HepG2 (cell line): Measurements from ENCODE around the gene SNRPD1. TPM values are rescaled to one million over a fixed set of nuclear protein-coding genes. Genes with fewer than 3 reads are reported as not detected.

Source experiments
- FOXA3 ChIP-seq: IDR thresholded peaks from 2 replicates; pipeline ENCODE4 v1.6.1; 2016; ENCODE audit warnings: missing genetic modification reagents, missing compliant biosample characterization
- KAT2B ChIP-seq: fragments of 150-350 bp; IDR thresholded peaks from 2 replicates; pipeline ENCODE4 v1.6.1; 2014; ENCODE audit warnings: low read depth, low read length, borderline replicate concordance
- MTF1 ChIP-seq: sonication (generic); formaldehyde crosslinking; IDR thresholded peaks from 2 replicates; pipeline ENCODE4 v1.5.0; 2020; ENCODE audit warnings: missing genetic modification reagents
- MYNN ChIP-seq: sonication (generic); formaldehyde crosslinking; IDR thresholded peaks from 2 replicates; pipeline ENCODE4 v1.4.0; 2020; ENCODE audit warnings: mild to moderate bottlenecking, low read depth, missing genetic modification reagents
- NFRKB ChIP-seq: fragments of 450-650 bp; IDR thresholded peaks from 2 replicates; pipeline ENCODE4 v1.6.1; 2017
- NR1H2 ChIP-seq: sonication (generic); formaldehyde crosslinking; IDR thresholded peaks from 2 replicates; pipeline ENCODE4 v1.8.1; 2022; ENCODE audit warnings: low read depth, missing genetic modification reagents, borderline replicate concordance
- RARG ChIP-seq: sonication (generic); formaldehyde crosslinking; IDR thresholded peaks from 2 replicates; pipeline ENCODE4 v1.4.0; 2020; ENCODE audit warnings: low read depth, mild to moderate bottlenecking, missing genetic modification reagents
- REPIN1 ChIP-seq: sonication (generic); formaldehyde crosslinking; IDR thresholded peaks from 2 replicates; pipeline ENCODE4 v1.8.0; 2022; ENCODE audit warnings: missing genetic modification reagents, low read depth, mild to moderate bottlenecking, borderline replicate concordance
- ZFY ChIP-seq: sonication (generic); formaldehyde crosslinking; IDR thresholded peaks from 2 replicates; pipeline ENCODE4 v1.4.0; 2020; ENCODE audit warnings: missing genetic modification reagents
- ZKSCAN8 ChIP-seq: IDR thresholded peaks from 2 replicates; pipeline ENCODE4 v1.6.1; 2016; ENCODE audit warnings: borderline replicate concordance, missing genetic modification reagents, missing compliant biosample characterization
- ZNF207 ChIP-seq: fragments of 450-650 bp; IDR thresholded peaks from 2 replicates; pipeline ENCODE4 v1.6.1; 2016; ENCODE audit warnings: antibody characterized with exemption, borderline replicate concordance
- ZNF337 ChIP-seq: sonication (generic); formaldehyde crosslinking; IDR thresholded peaks from 2 replicates; pipeline ENCODE4 v1.5.1; 2020; ENCODE audit warnings: missing genetic modification reagents, low read depth, mild to moderate bottlenecking, borderline replicate concordance
- ZNF446 ChIP-seq: sonication (generic); formaldehyde crosslinking; IDR thresholded peaks from 2 replicates; pipeline ENCODE4 v1.5.0; 2020; ENCODE audit warnings: mild to moderate bottlenecking, missing genetic modification reagents
- ZNF652 ChIP-seq: IDR thresholded peaks from 2 replicates; pipeline ENCODE4 v1.6.1; 2016; ENCODE audit warnings: low read depth, borderline replicate concordance
- ZNF768 ChIP-seq: sonication (generic); formaldehyde crosslinking; IDR thresholded peaks from 2 replicates; pipeline ENCODE4 v1.4.0; 2020; ENCODE audit warnings: missing genetic modification reagents
- ZSCAN21 ChIP-seq: sonication (generic); formaldehyde crosslinking; IDR thresholded peaks from 2 replicates; pipeline ENCODE4 v1.8.0; 2022; ENCODE audit warnings: mild to moderate bottlenecking, missing genetic modification reagents, moderate library complexity, borderline replicate concordance
- polyA plus RNA-seq, 8 experiments: library from polyadenylated mRNA; depleted of rRNA in 3 of 8; stranded (reverse) in 7 of 8; unstranded in 1 of 8; fragments of >200 nt; fragmentation: Illumina TruSeq in 4 of 8; extraction: Trizol in 4 of 8; gene quantifications; 2 replicates each; pipeline versions ENCODE4 v1.2.1 to v1.2.3, GENCODE V29; 2011 to 2016; ENCODE audit warnings: low read depth in 4 of 8, missing spikeins in 1 of 8, mixed read lengths in 1 of 8; ENCODE audit not compliant: insufficient read depth in 1 of 8
- total RNA-seq, 5 experiments: library from RNA; depleted of rRNA; stranded (reverse); fragments of >200 nt; fragmentation: Illumina TruSeq; extraction: Trizol; gene quantifications; 2 replicates each; pipeline ENCODE4 v1.2.3, GENCODE V29; 2016; ENCODE audit warnings: low read depth in 1 of 5
- TF ChIP-seq, protein P1 (sequence below): IDR thresholded peaks from 2 replicates; pipeline ENCODE4 v1.6.1; 2016; ENCODE audit warnings: missing biosample characterization, missing genetic modification reagents, low read depth
- TF ChIP-seq, protein P2 (sequence below): fragments of 450-650 bp; IDR thresholded peaks from 2 replicates; pipeline ENCODE4 v1.6.1; 2017
- TF ChIP-seq, protein P3 (sequence below): IDR thresholded peaks from 2 replicates; pipeline ENCODE4 v1.4.0; 2020; ENCODE audit warnings: mild to moderate bottlenecking, missing genetic modification reagents
- TF ChIP-seq, protein P4 (sequence below): sonication (generic); formaldehyde crosslinking; IDR thresholded peaks from 2 replicates; pipeline ENCODE4 v1.5.1; 2020; ENCODE audit warnings: mild to moderate bottlenecking, missing genetic modification reagents

SNRPD1 gene
- total and polyA plus RNA-seq, 2 of the 13 experiments (the other 11 are each of a cell fraction or from before 2014, with no cell fraction given) = 22.7 to 275 TPM

DNA sequence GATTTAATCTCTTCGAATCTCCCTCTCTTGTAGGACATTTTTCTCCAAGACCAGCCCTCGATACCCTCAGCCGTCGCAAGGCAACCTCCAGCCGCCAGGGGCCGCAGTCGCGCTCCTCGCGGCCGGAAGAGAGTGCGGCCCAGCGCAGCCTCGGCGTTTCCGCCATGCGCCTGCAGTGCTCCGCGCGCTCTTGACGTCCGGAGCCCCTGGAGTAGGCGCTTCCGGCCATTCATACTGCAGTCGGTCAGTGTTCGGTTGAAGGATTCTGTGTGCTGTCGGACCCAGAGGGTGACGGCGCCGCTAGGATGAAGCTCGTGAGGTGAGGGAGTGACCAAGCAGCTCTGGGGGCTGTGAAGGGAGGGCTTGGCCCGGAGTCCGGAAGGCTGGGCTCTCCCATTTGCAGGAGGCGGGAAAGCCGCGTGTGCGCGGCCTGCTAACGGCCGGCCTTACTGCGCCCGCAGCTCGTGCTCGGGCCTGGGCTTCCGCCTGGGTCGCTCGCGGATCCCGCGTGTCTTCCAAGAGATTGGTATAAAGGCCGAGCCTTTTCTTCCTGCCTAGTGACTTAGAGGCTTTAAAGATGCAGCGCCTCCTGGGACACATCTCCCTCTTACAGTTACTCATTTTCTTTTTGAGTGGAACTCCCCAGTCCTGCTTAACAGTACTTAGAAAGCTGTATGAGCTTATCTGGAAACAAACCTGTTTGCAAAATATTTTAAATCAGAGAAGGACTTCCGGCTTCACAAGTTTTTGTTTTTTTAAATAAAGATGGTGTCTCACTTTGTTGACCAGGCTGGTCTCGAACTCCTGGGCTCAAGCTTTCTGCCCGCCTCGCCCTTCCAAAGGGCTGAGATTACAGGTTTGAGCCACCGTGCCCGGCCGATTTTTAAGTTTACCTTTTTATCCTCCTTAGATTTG is at the start of gene SNRPD1 (continued):
- TF ChIP-seq, protein P1, sequence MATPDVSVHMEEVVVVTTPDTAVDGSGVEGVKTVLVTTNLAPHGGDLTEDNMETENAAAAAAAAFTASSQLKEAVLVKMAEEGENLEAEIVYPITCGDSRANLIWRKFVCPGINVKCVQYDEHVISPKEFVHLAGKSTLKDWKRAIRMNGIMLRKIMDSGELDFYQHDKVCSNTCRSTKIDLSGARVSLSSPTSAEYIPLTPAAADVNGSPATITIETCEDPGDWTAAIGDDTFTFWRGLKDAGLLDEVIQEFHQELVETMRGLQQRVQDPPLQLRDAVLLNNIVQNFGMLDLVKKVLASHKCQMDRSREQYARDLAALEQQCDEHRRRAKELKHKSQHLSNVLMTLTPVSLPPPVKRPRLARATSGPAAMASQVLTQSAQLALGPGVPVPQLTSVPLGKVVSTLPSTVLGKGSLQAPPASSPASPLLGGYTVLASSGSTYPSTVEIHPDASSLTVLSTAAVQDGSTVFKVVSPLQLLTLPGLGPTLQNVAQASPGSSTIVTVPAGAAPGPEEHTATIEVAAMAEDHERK (CRISPR knock-in tag) = peak; percentile 89
- TF ChIP-seq NFRKB = no peak
- TF ChIP-seq ZNF446 = no peak
- TF ChIP-seq, protein P2, sequence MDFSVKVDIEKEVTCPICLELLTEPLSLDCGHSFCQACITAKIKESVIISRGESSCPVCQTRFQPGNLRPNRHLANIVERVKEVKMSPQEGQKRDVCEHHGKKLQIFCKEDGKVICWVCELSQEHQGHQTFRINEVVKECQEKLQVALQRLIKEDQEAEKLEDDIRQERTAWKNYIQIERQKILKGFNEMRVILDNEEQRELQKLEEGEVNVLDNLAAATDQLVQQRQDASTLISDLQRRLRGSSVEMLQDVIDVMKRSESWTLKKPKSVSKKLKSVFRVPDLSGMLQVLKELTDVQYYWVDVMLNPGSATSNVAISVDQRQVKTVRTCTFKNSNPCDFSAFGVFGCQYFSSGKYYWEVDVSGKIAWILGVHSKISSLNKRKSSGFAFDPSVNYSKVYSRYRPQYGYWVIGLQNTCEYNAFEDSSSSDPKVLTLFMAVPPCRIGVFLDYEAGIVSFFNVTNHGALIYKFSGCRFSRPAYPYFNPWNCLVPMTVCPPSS = no peak
- TF ChIP-seq ZNF768 (CRISPR knock-in tag) = peak; percentile 75; the same call in 1 of the 2 replicates
- TF ChIP-seq ZNF207 = no peak
- peak; percentile 73; the same call in 1 of the 2 replicates for TF ChIP-seq ZKSCAN8
- TF ChIP-seq FOXA3 (CRISPR knock-in tag) = peak; percentile 73
- no peak for TF ChIP-seq NR1H2 (CRISPR knock-in tag)
- TF ChIP-seq ZSCAN21 (CRISPR knock-in tag) = peak; percentile 96
- TF ChIP-seq KAT2B = no peak
- TF ChIP-seq ZFY (CRISPR knock-in tag) = peak; percentile 99
- TF ChIP-seq, protein P3, sequence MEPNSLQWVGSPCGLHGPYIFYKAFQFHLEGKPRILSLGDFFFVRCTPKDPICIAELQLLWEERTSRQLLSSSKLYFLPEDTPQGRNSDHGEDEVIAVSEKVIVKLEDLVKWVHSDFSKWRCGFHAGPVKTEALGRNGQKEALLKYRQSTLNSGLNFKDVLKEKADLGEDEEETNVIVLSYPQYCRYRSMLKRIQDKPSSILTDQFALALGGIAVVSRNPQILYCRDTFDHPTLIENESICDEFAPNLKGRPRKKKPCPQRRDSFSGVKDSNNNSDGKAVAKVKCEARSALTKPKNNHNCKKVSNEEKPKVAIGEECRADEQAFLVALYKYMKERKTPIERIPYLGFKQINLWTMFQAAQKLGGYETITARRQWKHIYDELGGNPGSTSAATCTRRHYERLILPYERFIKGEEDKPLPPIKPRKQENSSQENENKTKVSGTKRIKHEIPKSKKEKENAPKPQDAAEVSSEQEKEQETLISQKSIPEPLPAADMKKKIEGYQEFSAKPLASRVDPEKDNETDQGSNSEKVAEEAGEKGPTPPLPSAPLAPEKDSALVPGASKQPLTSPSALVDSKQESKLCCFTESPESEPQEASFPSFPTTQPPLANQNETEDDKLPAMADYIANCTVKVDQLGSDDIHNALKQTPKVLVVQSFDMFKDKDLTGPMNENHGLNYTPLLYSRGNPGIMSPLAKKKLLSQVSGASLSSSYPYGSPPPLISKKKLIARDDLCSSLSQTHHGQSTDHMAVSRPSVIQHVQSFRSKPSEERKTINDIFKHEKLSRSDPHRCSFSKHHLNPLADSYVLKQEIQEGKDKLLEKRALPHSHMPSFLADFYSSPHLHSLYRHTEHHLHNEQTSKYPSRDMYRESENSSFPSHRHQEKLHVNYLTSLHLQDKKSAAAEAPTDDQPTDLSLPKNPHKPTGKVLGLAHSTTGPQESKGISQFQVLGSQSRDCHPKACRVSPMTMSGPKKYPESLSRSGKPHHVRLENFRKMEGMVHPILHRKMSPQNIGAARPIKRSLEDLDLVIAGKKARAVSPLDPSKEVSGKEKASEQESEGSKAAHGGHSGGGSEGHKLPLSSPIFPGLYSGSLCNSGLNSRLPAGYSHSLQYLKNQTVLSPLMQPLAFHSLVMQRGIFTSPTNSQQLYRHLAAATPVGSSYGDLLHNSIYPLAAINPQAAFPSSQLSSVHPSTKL = peak; percentile 84
- TF ChIP-seq, protein P4, sequence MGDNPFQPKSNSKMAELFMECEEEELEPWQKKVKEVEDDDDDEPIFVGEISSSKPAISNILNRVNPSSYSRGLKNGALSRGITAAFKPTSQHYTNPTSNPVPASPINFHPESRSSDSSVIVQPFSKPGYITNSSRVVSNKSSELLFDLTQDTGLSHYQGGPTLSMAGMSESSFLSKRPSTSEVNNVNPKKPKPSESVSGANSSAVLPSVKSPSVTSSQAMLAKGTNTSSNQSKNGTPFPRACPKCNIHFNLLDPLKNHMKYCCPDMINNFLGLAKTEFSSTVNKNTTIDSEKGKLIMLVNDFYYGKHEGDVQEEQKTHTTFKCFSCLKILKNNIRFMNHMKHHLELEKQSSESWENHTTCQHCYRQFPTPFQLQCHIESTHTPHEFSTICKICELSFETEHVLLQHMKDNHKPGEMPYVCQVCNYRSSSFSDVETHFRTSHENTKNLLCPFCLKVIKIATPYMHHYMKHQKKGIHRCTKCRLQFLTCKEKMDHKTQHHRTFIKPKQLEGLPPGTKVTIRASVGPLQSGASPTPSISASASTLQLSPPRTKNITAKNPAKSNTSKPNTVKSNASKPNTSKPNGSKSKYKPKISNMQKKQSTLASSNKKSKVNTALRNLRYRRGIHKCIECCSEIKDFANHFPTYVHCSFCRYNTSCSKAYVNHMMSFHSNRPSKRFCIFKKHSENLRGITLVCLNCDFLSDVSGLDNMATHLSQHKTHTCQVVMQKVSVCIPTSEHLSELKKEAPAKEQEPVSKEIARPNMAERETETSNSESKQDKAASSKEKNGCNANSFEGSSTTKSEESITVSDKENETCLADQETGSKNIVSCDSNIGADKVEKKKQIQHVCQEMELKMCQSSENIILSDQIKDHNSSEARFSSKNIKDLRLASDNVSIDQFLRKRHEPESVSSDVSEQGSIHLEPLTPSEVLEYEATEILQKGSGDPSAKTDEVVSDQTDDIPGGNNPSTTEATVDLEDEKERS (CRISPR knock-in tag) = peak; percentile 98
- peak; percentile 76; the same call in 1 of the 2 replicates for TF ChIP-seq ZNF337
- peak; percentile 95 for TF ChIP-seq MTF1 (CRISPR knock-in tag)
- no peak for TF ChIP-seq RARG (CRISPR knock-in tag)
- TF ChIP-seq ZNF652 = peak; percentile 49; the same call in 1 of the 2 replicates
- peak; percentile 91; the same call in 1 of the 2 replicates for TF ChIP-seq REPIN1 (CRISPR knock-in tag)
- no peak for TF ChIP-seq MYNN (CRISPR knock-in tag)
